Mucosa of rectum (tissue), 2 donors: ENCODE data around the gene TRAPPC6A.

ENCODE experiments used
- H3K27ac ChIP-seq, 2 donors: one replicate each; pipeline ENCODE4 v1.7.0; 2013; ENCODE audit warnings: inconsistent platforms in 2 of 2, low read depth in 2 of 2, low read length in 2 of 2
- H3K27me3 ChIP-seq, 2 donors: one replicate each; pipeline ENCODE4 v1.7.0; 2013; ENCODE audit warnings: low read length in 2 of 2; ENCODE audit not compliant: control insufficient read depth in 2 of 2, insufficient read depth in 2 of 2
- H3K36me3 ChIP-seq, 2 donors: one replicate each; pipeline ENCODE4 v1.7.0; 2013; ENCODE audit warnings: low read length in 2 of 2; ENCODE audit not compliant: control insufficient read depth in 2 of 2, insufficient read depth in 2 of 2
- H3K4me1 ChIP-seq, 2 donors: one replicate each; pipeline ENCODE4 v1.7.0; 2013; ENCODE audit warnings: low read length in 2 of 2, mild to moderate bottlenecking in 1 of 2; ENCODE audit not compliant: control insufficient read depth in 2 of 2, insufficient read depth in 2 of 2
- H3K4me3 ChIP-seq, 2 donors: one replicate each; pipeline ENCODE4 v1.7.0; 2013; ENCODE audit warnings: low read length in 2 of 2
- H3K9ac ChIP-seq, 2 donors: one replicate each; pipeline ENCODE4 v1.7.0; 2013; ENCODE audit warnings: low read length in 2 of 2, low read depth in 1 of 2, mild to moderate bottlenecking in 1 of 2
- H3K9me3 ChIP-seq, 2 donors: one replicate each; pipeline ENCODE4 v1.7.0; 2013; ENCODE audit warnings: low read length in 2 of 2; ENCODE audit not compliant: control insufficient read depth in 2 of 2
- donor health status: healthy.
- donor health status: Normal muscosa, but diverticular disease.

The TRAPPC6A gene

DNA sequence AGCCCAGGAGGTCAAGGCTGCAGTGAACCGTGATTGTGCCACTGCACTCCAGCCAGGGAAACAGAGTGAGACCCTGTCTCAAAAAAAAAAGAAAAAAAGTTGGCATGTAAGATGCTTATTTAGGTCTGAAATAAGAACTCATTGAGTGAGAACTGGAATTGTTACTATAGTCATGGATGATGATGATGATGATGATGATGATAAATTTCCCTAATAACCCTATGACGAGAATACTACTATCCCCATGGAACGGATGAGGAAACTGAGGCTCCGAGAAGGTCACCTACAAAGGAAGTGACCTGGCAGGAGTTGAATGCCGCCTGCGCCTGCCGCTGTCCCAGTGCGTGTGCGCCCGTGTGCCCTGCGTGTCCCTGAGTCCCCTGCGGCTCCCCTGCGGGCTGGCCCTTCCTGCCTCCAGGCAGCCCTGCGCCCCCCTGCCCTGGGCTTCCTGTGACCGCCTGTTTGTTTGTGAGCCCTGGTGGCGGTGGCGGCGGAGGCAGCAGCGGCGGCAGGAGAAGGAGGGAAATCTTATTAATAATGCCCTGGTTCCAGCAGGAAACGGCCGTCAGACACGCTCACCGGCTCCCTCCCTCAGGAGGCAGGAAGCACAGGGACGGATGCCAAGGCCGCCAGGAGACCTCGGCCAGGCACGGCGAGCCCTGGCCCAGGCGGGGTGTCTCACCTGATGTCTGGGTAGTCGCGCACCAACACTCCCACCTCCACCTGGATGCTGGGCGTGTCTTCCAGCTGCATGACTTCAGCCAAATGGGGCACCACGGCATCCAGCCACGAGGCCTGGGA, 37.6 kb upstream of the TRAPPC6A start:
- H3K4me1 ChIP-seq = peaks cover 0 to 3% of the 10 kb centered on the region in 2 donors
- peaks cover 18 to 30% of the 10 kb centered on the region in 2 donors for H3K27me3 ChIP-seq
- H3K9ac ChIP-seq = no peak overlapping the region
- H3K27ac ChIP-seq = no peak overlapping the region
- no peaks in the 10 kb centered on the region for H3K9me3 ChIP-seq
- no peaks in the 10 kb centered on the region for H3K36me3 ChIP-seq
- H3K4me3 ChIP-seq = no peak overlapping the region

DNA sequence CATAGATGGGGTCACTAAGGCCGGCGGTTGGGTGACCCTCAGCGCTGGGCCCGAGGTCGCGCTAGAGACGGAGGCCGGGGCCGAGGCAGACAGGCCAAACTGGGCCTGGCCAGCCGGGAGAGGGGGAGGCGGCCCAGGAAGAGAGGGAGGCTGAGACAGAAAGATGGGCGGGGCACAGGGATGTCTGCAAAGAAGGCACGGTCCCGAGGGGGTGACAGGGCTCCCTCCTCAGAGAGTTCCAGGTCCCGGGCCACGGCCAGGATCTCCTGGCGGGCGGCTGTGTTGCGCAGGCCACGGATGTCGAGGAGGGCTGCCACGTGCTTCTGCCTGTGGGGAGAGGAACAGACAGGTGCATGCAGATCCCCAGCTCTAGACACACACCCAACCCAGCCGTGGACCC, 35.0 kb upstream of the TRAPPC6A start:
- Histone ChIP-seq H3K27me3 (peaks cover 15 to 23% of the 10 kb centered on the region in 2 donors), H3K4me1 (peaks cover 0 to 3% of the 10 kb centered on the region in 2 donors), H3K36me3 (no peaks in the 10 kb centered on the region), H3K27ac (no peak overlapping the region), H3K4me3 (no peak overlapping the region), H3K9me3 (no peaks in the 10 kb centered on the region), H3K9ac (no peak overlapping the region)

GRCh38 chr19:45211751-45212381, 33.8 kb upstream of the TRAPPC6A start:
- H3K27me3 ChIP-seq = peaks cover 9 to 12% of the 10 kb centered on the region in 2 donors
- peaks cover 0 to 3% of the 10 kb centered on the region in 2 donors for H3K4me1 ChIP-seq
- H3K9me3 ChIP-seq = no peaks in the 10 kb centered on the region
- no peaks in the 10 kb centered on the region for H3K36me3 ChIP-seq
- H3K27ac ChIP-seq = no peak overlapping the region
- H3K9ac ChIP-seq = no peak overlapping the region
- H3K4me3 ChIP-seq = no peak overlapping the region

DNA sequence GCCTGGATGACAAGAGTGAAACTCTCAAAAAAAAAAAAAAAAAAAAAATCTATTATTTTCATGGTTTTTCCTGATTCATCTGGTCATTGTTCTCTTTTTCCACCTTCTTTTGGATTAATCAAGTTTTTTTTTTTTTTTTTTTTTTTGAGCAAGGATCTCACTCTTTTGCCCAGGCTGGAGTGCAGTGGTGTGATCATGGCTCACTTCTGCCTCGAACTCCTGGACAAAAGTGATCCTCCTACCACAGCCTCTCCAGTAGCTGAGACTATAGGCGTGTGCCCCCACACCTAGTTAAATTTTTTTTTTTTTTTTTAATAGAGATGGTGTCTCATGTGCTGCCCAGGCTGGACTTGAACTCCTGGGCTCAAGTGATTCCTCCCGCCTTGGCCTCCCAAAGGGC, 28.3 kb upstream of the TRAPPC6A start:
- H3K27me3 ChIP-seq = no peaks in the 10 kb centered on the region
- H3K9ac ChIP-seq = no peak overlapping the region
- no peaks in the 10 kb centered on the region for H3K4me1 ChIP-seq
- no peaks in the 10 kb centered on the region for H3K36me3 ChIP-seq
- H3K4me3 ChIP-seq = no peak overlapping the region
- no peak overlapping the region for H3K27ac ChIP-seq
- H3K9me3 ChIP-seq = no peaks in the 10 kb centered on the region

- no peaks in the 10 kb centered on the region for H3K27me3 ChIP-seq
- H3K36me3 ChIP-seq = no peaks in the 10 kb centered on the region
- H3K4me3 ChIP-seq = no peak overlapping the region
- no peaks in the 10 kb centered on the region for H3K9me3 ChIP-seq
- H3K9ac ChIP-seq = no peak overlapping the region
- no peak overlapping the region for H3K27ac ChIP-seq
- H3K4me1 ChIP-seq = no peaks in the 10 kb centered on the region
These were observed 27.8 kb upstream of the TRAPPC6A start for GRCh38 chr19:45205810-45206209.

DNA sequence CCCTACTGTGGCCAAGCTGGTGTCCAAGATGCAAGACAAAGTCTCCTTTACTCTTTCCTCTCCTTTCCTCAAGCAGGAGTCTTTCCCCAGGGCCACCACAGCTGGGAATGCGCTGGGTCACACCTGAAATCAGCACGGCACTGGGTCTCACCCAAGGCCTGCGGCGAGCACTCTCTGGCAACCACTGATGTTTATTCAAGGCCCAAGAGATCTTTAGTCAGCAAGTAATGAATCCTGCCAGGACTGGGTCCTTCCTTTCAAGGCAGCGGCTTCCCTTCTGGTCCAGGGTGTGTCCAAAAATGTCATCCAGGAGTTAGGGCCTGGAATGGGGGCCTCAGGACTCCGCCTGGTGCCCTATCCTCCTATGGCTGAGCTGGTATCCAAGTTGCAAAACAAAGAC, 24.6 kb upstream of the TRAPPC6A start:
- Histone ChIP-seq H3K27ac (no peak overlapping the region), H3K27me3 (no peaks in the 10 kb centered on the region), H3K4me3 (no peak overlapping the region), H3K9ac (no peak overlapping the region), H3K36me3 (no peaks in the 10 kb centered on the region), H3K9me3 (no peaks in the 10 kb centered on the region), H3K4me1 (no peaks in the 10 kb centered on the region)

DNA sequence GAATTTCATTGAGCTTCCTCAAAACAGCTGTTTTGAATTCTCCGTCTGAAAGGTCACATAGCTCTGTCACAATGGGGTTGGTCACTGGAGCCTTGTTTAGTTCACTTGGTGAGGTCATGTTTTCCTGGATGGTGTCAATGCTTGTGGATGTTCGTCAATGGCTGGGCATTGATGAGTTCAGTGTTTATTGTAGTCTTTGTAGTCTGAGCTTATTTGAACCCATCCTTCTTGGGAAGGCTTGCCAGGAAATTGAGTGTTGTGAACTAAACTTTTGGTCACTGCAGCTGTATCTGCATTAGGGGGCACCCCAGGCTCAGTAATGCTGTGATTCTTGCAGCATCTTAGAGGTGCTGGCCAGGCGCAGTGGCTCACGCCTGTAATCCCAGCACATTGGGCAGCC, 22.5 kb upstream of the TRAPPC6A start:
- Histone ChIP-seq H3K4me1 (no peaks in the 10 kb centered on the region), H3K27ac (no peak overlapping the region), H3K36me3 (no peaks in the 10 kb centered on the region), H3K4me3 (no peak overlapping the region), H3K9me3 (no peaks in the 10 kb centered on the region), H3K27me3 (no peaks in the 10 kb centered on the region), H3K9ac (no peak overlapping the region)

DNA sequence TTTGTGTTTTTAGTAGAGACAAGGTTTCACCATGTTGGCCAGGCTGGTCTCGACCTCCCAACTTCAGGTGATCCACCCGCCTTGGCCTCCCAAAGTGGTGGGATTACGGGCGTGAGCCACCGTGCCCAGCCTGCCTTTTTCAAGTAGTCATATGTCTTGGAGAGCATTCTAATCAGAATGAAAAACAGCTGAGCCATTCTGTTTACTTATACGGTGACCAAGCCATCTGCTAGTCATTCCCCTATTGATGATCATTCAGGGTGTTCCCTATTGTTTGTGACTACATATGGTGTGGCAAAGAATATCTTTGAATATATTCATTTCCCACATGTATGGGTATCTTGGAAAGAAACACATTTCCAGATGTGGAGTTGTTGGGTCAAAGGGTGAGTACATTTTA, 17.7 kb upstream of the TRAPPC6A start:
- H3K9ac ChIP-seq = no peak overlapping the region
- H3K27me3 ChIP-seq = no peaks in the 10 kb centered on the region
- no peak overlapping the region for H3K27ac ChIP-seq
- no peak overlapping the region for H3K4me3 ChIP-seq
- H3K36me3 ChIP-seq = no peaks in the 10 kb centered on the region
- no peaks in the 10 kb centered on the region for H3K4me1 ChIP-seq
- no peaks in the 10 kb centered on the region for H3K9me3 ChIP-seq

DNA sequence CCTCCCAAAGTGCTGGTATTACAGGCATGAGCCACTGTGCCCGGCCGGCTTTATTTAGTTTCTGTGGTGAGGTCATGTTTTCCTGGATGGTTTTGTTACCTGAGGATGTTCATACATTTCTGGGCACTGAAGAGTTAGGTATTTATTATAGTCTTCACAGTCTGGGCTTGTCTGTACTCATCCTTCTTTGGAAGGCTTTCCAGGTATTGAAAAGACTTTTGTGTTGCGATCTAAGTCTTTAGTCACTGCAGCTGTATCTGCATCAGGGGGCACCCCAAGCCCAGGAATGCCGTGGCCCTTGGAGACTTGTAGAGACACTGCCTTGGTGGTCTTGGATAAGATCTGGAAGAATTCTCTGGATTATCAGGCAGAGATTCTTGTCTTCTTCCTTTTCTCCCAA, 13.3 kb upstream of the TRAPPC6A start:
- no peak overlapping the region for H3K27ac ChIP-seq
- H3K36me3 ChIP-seq = no peaks in the 10 kb centered on the region
- no peaks in the 10 kb centered on the region for H3K4me1 ChIP-seq
- H3K9me3 ChIP-seq = no peaks in the 10 kb centered on the region
- no peak overlapping the region for H3K4me3 ChIP-seq
- H3K27me3 ChIP-seq = no peaks in the 10 kb centered on the region
- H3K9ac ChIP-seq = no peak overlapping the region

GRCh38 chr19:45189971-45190370, 11.9 kb upstream of the TRAPPC6A start:
- no peaks in the 10 kb centered on the region for H3K9me3 ChIP-seq
- no peak overlapping the region for H3K27ac ChIP-seq
- H3K4me3 ChIP-seq = no peak overlapping the region
- no peaks in the 10 kb centered on the region for H3K4me1 ChIP-seq
- H3K27me3 ChIP-seq = no peaks in the 10 kb centered on the region
- H3K36me3 ChIP-seq = no peaks in the 10 kb centered on the region
- H3K9ac ChIP-seq = no peak overlapping the region
